GM21737 (cell line): ENCODE data around the gene TENM4.

Source experiments
- ATAC-seq: cut with Tn5 transposase; IDR thresholded peaks from one replicate; pipeline ENCODE4 v1.9.1; 2021; ENCODE audit warnings: mild to moderate bottlenecking, moderate library complexity; ENCODE audit not compliant: unreplicated experiment

TENM4 gene

GRCh38 chr11:79440571-79441460 is at the start of gene TENM4:
Gene TENM4 (minus strand): TSS chr11:79441030. CDS start chr11:79069944, 371,086 bp downstream.
- no peak for ATAC-seq

DNA sequence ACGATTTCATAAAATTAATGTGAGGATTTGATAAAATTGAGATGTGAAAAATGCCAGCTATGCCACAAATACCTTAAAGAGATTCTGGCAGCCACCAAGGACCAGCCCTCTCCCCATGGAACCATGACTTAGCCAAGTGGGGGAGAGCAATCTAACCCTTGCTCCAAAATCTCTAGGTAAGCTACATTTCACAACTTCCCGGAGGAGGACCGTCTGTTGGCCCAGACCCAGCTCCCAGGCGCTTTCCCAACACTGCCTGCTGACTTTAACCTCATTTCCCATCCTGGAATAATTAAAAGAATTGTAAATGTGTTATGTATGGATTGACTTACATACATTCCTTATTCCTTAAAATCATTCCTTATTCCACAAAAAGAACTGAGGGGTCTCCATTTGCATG is 47.5 kb upstream of the TENM4 start:
- ATAC-seq = no peak

- no peak for ATAC-seq
These were observed 46.6 kb upstream of the TENM4 start for GRCh38 chr11:79487412-79487811.

DNA sequence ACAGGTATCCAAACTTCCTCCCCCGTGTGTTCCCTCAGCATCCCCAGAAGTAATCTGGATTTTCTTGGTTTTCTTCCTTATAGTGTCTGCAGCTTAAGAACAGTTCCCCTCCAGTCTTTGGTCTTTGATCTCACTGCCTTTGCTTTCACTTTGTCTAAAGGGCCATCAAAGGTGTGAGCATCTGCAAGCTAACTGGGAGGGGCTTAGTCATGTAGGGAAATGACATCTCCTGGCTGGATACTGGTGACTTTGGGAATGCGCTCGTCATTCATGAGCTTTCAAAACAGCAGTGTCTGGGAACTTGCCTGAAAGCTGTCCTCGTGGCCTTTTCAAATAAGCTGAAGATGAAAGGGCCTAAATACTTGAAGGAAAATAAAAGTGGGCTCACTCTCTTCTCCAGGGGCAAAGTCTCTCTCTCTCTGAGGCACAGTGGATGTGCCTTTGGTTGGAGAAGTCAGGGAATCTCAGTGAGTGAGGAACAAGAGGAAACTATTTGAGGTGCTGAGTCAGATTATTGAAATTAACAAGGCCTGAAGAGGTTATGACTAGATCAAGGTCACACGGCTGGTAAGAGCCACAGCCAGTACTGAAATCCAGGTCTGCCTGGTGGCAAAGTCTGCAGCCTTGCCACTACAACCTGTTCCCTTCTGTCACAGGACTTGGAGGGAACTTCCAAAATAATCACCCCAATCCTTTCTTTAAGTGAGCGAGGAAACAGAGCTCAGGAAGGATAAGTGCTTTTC is 45.6 kb upstream of the TENM4 start:
- ATAC-seq = no peak

DNA sequence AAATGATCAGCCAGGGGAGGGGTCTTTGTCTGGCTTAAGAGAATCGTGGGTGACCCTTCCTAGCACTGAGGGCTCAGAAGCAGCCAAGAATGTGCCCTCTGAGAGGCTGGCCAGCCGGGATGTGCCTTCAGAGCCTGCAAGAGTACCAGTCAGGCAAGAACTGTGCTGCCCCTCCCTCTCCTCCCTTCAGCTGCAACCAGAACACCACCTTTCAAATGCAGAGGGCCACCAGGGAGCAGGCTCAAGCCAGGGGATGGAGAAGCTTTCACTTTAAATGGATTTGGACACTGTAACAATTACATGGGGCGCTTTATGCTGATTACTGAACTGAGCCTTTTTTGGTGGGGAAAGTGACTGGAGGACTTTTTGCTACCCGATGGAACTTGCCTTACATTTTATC is 44.9 kb upstream of the TENM4 start:
- ATAC-seq = no peak

DNA sequence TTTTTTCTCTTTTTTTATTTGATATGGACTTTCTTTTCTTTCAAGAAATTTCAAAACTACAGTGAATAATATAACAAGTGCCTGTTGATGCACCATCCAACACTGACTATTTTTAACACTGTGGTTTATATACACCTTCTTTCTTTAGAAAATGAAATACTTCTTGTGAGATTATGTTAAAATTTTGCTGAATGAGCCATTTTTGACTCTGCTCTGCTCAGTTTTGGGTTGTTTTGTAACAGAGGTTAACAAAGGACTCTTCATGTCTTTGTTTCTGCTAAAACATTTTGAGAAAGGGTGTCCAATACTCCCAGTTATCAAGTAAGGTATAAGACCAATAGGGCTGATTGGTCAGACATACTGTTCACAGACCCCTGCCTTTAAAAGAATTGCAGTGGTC is 44.0 kb upstream of the TENM4 start:
- ATAC-seq = no peak

GRCh38 chr11:79482800-79483199 is 42.0 kb upstream of the TENM4 start:
- ATAC-seq = peak; percentile 84

DNA sequence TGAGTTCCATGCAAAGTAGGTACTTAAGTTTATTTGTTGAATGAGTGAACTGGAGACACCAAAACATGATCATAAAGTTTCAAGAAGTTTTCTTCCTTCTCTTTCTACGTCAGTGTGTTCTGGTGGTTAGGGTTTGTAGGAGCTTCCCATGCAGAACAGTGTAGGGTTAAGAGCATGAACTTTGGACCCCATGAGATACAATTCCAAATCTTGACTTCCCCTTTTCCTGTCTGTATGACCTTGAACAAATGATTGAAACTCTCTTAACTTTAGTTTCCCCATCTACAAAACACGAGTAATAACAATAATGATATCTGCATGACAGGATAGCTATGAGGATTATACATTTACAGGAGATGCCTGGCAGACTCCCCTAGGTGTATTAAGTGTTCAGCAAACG is 41.0 kb upstream of the TENM4 start:
- ATAC-seq = peak; percentile 40

- ATAC-seq = no peak
These were observed 40.0 kb upstream of the TENM4 start for GRCh38 chr11:79480864-79481263.

GRCh38 chr11:79472819-79473529 is 32.1 kb upstream of the TENM4 start:
- no peak for ATAC-seq

- no peak for ATAC-seq
These were observed 30.4 kb upstream of the TENM4 start for GRCh38 chr11:79471071-79471844.

GRCh38 chr11:79470161-79470560 is 29.3 kb upstream of the TENM4 start:
- ATAC-seq = no peak

DNA sequence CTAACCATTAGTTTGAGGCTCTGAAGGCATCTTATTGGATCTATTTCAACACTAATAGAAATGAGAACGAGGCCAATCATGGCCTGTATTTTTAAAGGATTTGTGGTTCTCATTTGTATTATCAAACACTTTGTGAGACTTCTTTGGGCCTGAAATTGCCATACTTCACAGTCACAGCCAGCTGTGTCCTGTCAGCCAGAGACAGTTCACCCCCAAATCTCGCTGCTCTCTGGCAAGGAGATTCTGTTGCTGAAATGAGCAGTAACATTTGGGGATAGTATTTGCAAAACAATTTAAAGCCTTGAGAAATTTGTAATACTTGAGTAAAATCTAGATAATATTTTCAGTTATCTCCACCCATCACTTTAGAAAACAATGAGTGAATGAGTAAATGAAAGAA is 26.9 kb upstream of the TENM4 start:
- ATAC-seq = no peak

- ATAC-seq = no peak
These were observed 25.6 kb upstream of the TENM4 start for GRCh38 chr11:79466411-79466810.

DNA sequence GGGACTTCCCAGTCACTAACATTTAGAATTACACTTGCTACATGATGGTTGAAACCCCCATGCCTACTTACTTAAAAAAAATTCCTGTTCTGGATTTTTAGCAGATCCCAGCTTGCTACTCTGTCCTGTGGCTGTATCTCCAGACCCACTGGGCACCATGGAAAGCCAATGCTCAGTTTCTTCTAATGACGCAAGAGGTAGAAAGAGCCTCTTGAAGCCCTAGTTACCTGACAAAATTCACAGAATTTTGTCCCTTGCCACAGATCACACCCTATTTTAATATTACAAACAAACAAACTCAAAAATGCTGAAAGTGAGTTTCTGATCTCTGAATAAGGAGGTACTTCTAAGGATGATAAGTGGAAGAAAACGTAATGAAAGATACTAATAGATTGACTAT is 24.3 kb upstream of the TENM4 start:
- no peak for ATAC-seq

- ATAC-seq = no peak
These were observed 21.1 kb upstream of the TENM4 start for GRCh38 chr11:79461666-79462645.

- ATAC-seq = no peak
These were observed 20.3 kb upstream of the TENM4 start for GRCh38 chr11:79461144-79461543.

DNA sequence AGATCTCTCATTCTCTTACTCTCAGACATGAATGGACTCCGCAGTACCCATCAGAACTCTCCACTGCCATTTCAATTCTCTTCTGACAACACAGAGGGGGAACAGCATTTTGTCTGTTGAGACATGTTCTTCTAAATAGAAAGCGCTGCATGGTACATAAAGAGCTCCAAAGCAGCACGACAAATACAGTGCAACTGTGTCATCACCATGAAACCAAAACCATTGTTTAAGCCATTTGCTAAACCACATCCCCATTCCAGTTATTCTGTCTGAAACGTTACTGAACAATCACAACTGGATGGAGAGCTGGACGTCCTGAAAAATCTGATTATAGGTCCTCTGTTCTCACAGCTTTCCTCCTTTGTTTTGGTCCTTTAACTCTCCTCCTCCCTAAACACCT is 17.9 kb upstream of the TENM4 start:
- no peak for ATAC-seq

DNA sequence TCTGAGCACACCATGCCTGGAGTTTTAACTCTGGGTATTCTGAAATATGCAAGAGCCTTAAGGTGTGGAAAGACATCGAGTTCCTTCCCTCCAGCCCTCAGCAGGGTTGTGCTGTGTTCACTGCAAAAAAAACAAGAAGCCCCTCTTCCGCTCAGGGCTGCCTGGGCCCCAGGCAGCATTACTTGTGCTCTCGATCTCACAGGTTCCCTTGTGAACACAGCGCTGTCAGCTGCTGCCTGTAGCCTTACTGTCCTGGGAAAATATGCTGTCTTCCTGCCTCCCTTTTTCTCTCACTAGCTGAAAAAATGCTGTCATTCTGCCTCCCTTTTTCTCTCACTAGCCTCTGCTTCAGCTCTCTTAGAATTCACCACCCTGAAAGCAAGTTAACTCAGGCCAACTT is 15.7 kb upstream of the TENM4 start:
- no peak for ATAC-seq

DNA sequence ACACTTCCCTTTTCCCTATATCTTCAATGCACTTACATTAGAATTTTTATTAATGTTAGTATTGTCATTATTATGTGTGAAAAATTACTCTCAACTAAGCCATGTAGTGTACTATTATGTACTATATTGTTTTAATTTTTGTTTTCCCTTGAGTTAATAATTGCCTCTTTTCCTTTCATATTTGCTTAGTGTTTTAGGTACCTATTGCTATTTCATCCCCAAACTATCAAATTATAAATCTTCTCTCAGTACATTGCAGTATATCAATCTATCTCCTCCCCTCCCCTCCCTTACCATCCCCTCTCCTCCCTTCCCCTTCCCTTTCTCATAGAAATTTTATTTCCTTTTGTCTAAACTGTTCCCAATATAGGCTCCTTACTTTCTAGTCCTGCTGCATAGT is 12.8 kb upstream of the TENM4 start:
- no peak for ATAC-seq
